HG03095 (cell line): Measurements from ENCODE around the gene HDAC11.
A peak's percentile ranks its signal among the peaks of the same experiment; 100 is the strongest.
"Not testable (repeated sequence)": the region's sequence is repeated elsewhere in the genome, so short reads cannot be mapped to it uniquely, and the experiment has no call there.

ENCODE experiments used
- ATAC-seq: cut with Tn5 transposase; IDR thresholded peaks from one replicate; pipeline ENCODE4 v1.9.1; 2021; ENCODE audit warnings: moderate library complexity; ENCODE audit not compliant: unreplicated experiment

Gene HDAC11

GRCh38 chr3:13492976-13493866 lies 13.1 kb downstream of the HDAC11 start:
- no peak for ATAC-seq

GRCh38 chr3:13493867-13494441 lies 13.8 kb downstream of the HDAC11 start:
- ATAC-seq, result no peak

- no peak for ATAC-seq
Measured at GRCh38 chr3:13494463-13495350, 14.6 kb downstream of the HDAC11 start.

DNA sequence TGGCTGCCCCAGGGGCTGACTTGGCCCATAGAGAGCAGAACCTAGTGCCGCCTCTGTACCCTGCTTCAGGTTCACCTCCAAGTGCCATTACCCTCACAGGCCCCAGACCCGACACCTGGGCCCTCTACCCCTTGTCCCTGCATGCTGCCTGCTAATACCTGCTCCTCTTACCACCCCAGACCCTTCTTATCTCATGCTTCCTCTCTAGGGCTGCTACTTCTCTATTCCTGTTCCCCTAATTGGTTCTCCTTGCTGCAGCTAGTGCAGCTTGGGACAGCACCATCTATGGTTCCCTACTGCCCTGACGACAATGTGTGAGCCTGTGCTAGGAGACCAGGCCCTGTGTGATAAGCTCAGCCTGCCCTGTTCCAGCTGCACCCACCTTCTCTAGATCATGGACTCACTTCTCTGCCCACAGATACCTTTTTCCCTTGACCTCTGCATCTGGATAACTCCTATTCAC lies 15.3 kb downstream of the HDAC11 start:
- no peak for ATAC-seq

DNA sequence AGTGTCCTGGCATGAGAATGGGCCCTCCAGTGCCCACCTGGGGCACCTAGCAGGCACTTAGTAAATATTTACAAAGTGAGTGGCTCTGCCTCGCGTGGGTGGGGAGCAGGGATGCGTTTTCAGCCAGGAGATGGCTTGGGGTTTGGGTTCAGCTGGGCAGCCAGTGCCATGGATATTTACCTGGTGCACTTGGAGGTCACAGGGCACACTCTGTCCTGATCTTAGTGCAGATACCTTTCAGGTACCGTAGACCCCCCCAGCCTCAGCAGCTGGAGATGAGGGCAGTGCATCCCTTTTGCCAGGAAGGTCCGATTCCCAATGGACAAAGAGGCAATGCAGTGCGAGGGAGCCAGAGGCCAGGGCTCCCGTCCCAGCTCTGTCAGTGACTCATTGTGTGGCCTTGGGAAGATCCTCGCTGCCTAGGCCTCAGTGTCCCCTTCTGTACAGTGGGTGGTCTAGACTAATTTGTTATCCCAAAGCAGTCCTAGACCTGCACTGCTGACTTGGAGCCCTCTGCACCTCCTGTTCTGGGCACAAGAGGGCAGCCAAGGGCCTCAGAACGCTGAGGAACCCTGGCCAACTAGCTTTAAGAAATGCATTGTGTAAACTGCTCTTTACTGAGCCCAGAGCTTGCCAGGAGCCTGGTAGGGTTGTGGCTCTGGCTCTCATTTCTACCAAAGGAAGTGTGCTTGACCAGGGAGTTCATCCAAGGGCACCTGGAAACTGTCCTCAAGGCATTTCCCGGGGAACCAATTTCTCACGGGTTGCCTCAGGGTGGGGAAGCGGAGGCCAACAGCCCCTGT lies 16.0 kb downstream of the HDAC11 start:
- peak; percentile 78 for ATAC-seq

GRCh38 chr3:13496879-13497278 lies 16.8 kb downstream of the HDAC11 start:
- no peak for ATAC-seq

DNA sequence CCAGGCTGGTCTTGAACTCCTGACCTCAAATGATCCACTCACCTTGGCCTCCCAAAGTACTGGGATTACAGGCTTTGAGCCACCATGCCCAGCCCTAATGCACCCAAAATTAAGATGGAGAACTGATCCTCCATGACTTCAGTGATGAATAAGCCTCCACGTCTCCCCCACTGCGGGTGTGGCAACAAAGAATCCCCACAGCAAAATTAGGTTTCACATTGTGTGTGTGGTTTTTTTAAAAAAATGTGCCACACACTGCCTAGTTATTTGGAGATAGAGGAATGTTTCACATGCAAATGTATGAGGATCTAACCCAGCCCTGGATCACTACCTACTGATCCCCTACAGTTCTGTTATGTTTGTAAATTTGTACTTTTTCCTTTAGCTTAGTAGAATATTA lies 17.3 kb downstream of the HDAC11 start:
- ATAC-seq, result no peak

DNA sequence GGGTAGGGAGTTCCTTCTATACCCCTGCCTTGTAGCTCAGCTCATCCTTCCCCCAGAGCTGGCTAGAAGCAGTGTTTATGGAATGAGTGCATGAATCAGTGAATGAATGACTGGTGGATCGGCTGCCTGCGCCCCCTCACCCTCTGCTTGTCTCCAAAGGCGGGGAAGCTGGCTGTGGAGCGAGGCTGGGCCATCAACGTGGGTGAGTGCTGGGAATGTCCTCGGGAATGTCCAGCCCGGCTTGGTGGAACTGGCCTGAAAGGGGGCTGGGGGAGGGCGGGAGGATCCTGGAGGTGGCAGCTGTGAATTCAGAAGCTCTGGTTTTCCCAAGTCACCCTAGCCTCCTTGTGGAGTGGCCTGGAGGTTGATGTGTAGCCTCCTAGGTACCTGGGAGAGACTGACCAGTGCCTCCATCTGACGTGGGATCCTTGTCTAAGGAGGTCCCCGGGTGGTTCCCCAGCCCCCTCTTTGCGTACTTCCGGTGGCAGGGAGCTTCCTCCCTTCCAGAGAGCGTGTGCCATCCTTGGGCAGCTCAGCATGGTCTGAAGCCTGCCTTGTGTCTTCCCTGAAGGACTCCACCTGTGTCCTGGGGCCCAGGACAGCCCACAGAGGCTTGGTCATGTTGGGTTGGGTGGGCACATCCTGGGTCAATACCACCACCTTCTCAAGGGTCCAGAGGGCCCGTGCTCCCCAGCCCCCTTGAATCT lies 18.4 kb downstream of the HDAC11 start:
- no peak for ATAC-seq

- not testable (repeated sequence) for ATAC-seq
Measured at GRCh38 chr3:13499246-13499645, 19.1 kb downstream of the HDAC11 start.

- no peak for ATAC-seq
Measured at GRCh38 chr3:13500133-13500885, 20.2 kb downstream of the HDAC11 start.

GRCh38 chr3:13501056-13501455 lies 20.9 kb downstream of the HDAC11 start:
- no peak for ATAC-seq

DNA sequence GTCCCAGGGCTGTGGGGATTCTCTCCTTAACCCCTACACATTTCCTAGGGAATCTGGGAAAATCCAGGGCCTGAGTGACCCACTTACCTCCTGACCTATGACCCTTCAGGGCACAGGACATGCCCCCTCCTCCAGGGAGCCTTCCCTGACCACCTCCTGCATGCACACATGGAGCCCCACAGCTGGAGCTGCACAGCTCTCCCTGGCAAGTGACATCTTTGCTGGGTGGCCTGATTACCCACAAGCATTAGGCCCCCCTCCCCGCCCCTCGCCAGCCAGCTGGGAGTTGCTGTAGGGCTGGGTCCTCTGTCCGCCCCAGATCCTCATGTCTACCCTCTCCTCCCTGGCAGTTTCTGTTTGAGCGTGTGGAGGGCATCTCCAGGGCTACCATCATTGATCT lies 21.4 kb downstream of the HDAC11 start:
- no peak for ATAC-seq

DNA sequence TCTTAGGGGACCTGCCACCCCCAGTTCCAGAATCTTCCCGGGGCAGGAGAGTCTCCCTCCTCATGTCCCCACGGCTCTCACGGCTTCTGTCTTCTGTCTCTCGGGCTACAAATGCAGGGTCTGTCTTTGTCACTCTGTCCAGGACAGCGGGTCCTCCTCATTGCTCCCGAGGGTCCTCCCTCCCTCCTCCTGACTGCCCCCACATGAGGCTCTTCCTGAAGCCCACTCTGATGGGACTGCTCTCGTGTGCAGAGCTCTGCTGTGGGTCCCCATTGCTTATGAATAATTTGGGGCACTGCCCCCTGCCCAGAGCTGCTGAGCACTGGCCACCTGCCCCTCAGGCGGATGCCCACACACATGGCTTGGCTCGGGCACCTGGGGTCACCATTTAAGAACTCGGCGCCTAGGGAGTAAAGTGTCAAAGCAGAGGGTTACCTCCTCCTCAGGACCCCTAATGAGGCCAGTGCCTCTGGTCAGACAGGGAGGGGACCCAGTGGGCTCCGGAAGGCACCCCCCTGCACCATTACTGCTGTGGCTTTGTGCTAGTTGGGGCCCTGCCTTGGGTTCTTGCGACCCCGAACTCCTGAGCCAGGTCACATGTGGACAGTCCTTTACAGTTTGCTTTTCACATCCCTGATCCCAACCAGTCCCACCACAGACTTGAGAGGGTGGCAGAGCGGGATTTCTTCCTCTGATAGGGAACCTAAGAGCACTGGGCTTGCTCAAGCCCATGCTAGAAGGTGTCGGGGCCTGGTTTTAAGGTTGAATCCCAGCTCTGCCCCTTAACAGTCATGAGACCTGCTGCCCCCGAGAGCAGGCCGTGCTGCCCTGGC lies 22.1 kb downstream of the HDAC11 start:
- no peak for ATAC-seq

DNA sequence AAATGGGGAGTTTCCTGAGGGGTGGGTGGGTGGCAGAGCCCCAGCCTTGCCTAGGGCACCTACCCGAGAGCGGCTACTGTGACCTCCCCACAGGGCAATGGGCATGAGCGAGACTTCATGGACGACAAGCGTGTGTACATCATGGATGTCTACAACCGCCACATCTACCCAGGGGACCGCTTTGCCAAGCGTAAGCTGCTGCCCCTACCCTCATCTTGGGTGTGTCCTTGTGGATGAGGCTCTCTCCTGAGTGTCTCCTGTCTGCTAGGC lies 22.6 kb downstream of the HDAC11 start:
- no peak for ATAC-seq

GRCh38 chr3:13504161-13504831 lies 24.2 kb downstream of the HDAC11 start:
- ATAC-seq, result no peak

DNA sequence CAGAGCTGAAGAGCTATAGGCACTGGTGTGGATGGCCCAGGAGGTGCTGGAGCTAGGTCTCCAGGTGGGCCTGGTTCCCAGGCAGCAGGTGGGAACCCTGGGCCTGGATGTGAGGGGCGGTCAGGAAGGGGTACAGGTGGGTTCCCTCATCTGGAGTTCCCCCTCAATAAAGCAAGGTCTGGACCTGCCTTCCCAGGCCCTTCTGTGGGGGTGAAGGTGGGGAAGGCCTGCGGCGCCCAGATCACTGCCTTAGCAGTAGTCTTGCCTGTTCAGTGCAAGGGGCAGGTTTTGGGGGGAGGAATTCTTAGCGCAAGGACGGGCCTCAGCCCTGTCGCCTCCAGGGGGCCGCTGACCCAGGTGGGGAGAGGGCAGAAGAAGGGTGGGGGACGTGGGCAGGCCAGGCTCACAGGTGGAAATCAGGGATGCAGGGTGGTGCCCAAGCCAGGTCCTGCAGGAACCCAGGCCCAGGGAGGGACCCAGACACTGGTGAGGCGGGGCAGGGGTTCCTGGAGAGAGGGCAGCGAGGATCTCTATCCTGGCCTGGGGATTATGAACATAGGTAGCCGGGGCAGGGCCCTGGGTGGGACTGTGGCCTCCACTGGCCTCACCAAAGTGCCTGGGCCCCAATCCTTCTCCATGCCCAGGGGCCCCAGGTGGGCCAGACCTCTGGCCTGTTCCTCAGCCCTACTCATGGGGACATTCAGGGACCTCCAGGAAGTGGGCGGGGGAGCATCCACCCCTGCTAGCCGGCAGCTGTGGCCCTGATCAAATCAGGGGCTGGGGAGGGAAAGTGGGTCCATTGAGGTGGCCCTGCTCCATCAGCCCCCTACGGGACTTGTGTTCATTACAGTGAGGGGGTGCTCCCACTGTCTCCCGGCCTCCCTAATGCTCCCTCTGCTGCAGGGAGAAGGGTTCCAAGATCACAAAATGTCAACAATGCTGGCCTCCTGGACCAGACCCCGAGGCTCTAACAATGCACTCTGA lies 25.3 kb downstream of the HDAC11 start:
- ATAC-seq, result no peak

GRCh38 chr3:13506239-13506638 lies 26.1 kb downstream of the HDAC11 start:
- no peak for ATAC-seq
